GM18870 (cell line): ENCODE results near the gene TUBB1.
A peak's percentile ranks its signal among the peaks of the same experiment; 100 is the strongest.
"Not testable (repeated sequence)": the region's sequence is repeated elsewhere in the genome, so short reads cannot be mapped to it uniquely, and the experiment has no call there.

ENCODE experiments used
- ATAC-seq: cut with Tn5 transposase; IDR thresholded peaks from one replicate; pipeline ENCODE4 v1.9.1; 2021; ENCODE audit warnings: moderate library complexity; ENCODE audit not compliant: unreplicated experiment

Gene TUBB1

GRCh38 chr20:59041487-59041886, 22.3 kb downstream of the TUBB1 start:
- not testable (repeated sequence) for ATAC-seq

GRCh38 chr20:59042151-59042795, 23.0 kb downstream of the TUBB1 start, which contains the start of gene PRELID3B:
Gene PRELID3B, minus strand, starts transcription at chr20:59042786. Its CDS starts 56 bp downstream, at chr20:59042730.
- peak; percentile 29 for ATAC-seq

GRCh38 chr20:59042796-59043631, 23.8 kb downstream of the TUBB1 start:
- ATAC-seq = peak; percentile 72

- no peak for ATAC-seq
These were observed 24.5 kb downstream of the TUBB1 start for GRCh38 chr20:59043698-59044097.

GRCh38 chr20:59044295-59044694, 25.1 kb downstream of the TUBB1 start:
- ATAC-seq = no peak

GRCh38 chr20:59044796-59045195, 25.6 kb downstream of the TUBB1 start:
- no peak for ATAC-seq

GRCh38 chr20:59046862-59047261, 27.6 kb downstream of the TUBB1 start:
- no peak for ATAC-seq

GRCh38 chr20:59047938-59048680, 28.9 kb downstream of the TUBB1 start:
- no peak for ATAC-seq

GRCh38 chr20:59048681-59049030, 29.4 kb downstream of the TUBB1 start:
- no peak for ATAC-seq

GRCh38 chr20:59050437-59050836, 31.2 kb downstream of the TUBB1 start:
- no peak for ATAC-seq

GRCh38 chr20:59051666-59052185, 32.5 kb downstream of the TUBB1 start:
- ATAC-seq = no peak

- no peak for ATAC-seq
These were observed 36.1 kb downstream of the TUBB1 start for GRCh38 chr20:59055302-59055701.

GRCh38 chr20:59062081-59062480, 42.9 kb downstream of the TUBB1 start:
- no peak for ATAC-seq

GRCh38 chr20:59063358-59064213, 44.4 kb downstream of the TUBB1 start:
- ATAC-seq = no peak

- no peak for ATAC-seq
These were observed 45.0 kb downstream of the TUBB1 start for GRCh38 chr20:59064214-59064722.

- ATAC-seq = no peak
These were observed 49.3 kb downstream of the TUBB1 start for GRCh38 chr20:59068534-59068933.

- ATAC-seq = no peak
These were observed 49.8 kb downstream of the TUBB1 start for GRCh38 chr20:59069026-59069425.

- ATAC-seq = peak; percentile 64
These were observed 52.0 kb downstream of the TUBB1 start for GRCh38 chr20:59071216-59071615.

- no peak for ATAC-seq
These were observed 54.4 kb downstream of the TUBB1 start for GRCh38 chr20:59073582-59073981.

GRCh38 chr20:59074456-59074855, 55.2 kb downstream of the TUBB1 start:
- no peak for ATAC-seq
